Liver (tissue), 9 donors: Measurements from ENCODE around the gene NIT1. TPM values are rescaled to one million over a fixed set of nuclear protein-coding genes. Genes with fewer than 3 reads are reported as not detected.
A peak's percentile ranks its signal among the peaks of the same experiment; 100 is the strongest.

Experiments
- DNase-seq: peaks from one replicate; pipeline ENCODE4 v3.0.0-alpha.2; 2017; ENCODE audit warnings: low spot score
- H3K27ac ChIP-seq, 2 donors: one replicate each; pipeline ENCODE4 v1.7.0; 2013; ENCODE audit warnings: inconsistent platforms in 2 of 2, low read length in 2 of 2, control low read depth in 1 of 2, low read depth in 1 of 2, mild to moderate bottlenecking in 1 of 2
- H3K27me3 ChIP-seq, 4 donors: one replicate each; pipeline versions ENCODE4 v1.6.1 to v1.7.0; 2013; ENCODE audit warnings: low read length in 3 of 4, inconsistent platforms in 1 of 4, mild to moderate bottlenecking in 1 of 4, moderate library complexity in 1 of 4; ENCODE audit not compliant: control insufficient read depth in 4 of 4, insufficient read depth in 4 of 4
- H3K36me3 ChIP-seq, 4 donors: one replicate each; pipeline versions ENCODE4 v1.6.1 to v1.7.0; 2013; ENCODE audit warnings: low read length in 3 of 4, mild to moderate bottlenecking in 3 of 4, low read depth in 1 of 4, moderate library complexity in 1 of 4; ENCODE audit not compliant: control insufficient read depth in 4 of 4, insufficient read depth in 3 of 4
- H3K4me1 ChIP-seq, 4 donors: one replicate each; pipeline versions ENCODE4 v1.6.1 to v1.7.0; 2013; ENCODE audit warnings: low read length in 3 of 4, mild to moderate bottlenecking in 3 of 4, moderate library complexity in 1 of 4; ENCODE audit not compliant: control insufficient read depth in 4 of 4, insufficient read depth in 4 of 4
- H3K4me3 ChIP-seq, 3 donors: one replicate each; pipeline versions ENCODE4 v1.6.1 to v1.7.0; 2013; ENCODE audit warnings: low read length in 3 of 3, control low read depth in 1 of 3, low read depth in 1 of 3, mild to moderate bottlenecking in 1 of 3
- H3K9ac ChIP-seq, 2 donors: one replicate each; pipeline ENCODE4 v1.7.0; 2013; ENCODE audit warnings: low read length in 2 of 2, mild to moderate bottlenecking in 2 of 2, moderate library complexity in 2 of 2, control low read depth in 1 of 2, low read depth in 1 of 2
- H3K9me3 ChIP-seq, 4 donors: one replicate each; pipeline versions ENCODE4 v1.6.1 to v1.7.0; 2013; ENCODE audit warnings: low read length in 3 of 4; ENCODE audit not compliant: control insufficient read depth in 4 of 4
- ATF3 ChIP-seq: IDR thresholded peaks from 2 replicates; pipeline ENCODE4 v1.6.1; 2016; ENCODE audit warnings: antibody characterized with exemption
- CTCF ChIP-seq: fragments of 150-350 bp; IDR thresholded peaks from 2 replicates; pipeline ENCODE4 v1.5.1; 2017; ENCODE audit warnings: improper control_type of control experiment, low read depth, low read length; ENCODE audit not compliant: missing input control
- EGR1 ChIP-seq, 2 donors: IDR thresholded peaks; 2 replicates each; pipeline ENCODE4 v1.6.1; 2016 to 2018; ENCODE audit warnings: antibody characterized with exemption in 2 of 2, low read depth in 2 of 2
- FOXA1 ChIP-seq: IDR thresholded peaks from 2 replicates; pipeline ENCODE4 v1.6.1; 2016; ENCODE audit warnings: antibody characterized with exemption
- FOXA2 ChIP-seq: IDR thresholded peaks from 2 replicates; pipeline ENCODE4 v1.6.1; 2016; ENCODE audit warnings: antibody characterized with exemption
- GABPA ChIP-seq, 2 donors: IDR thresholded peaks in 1 of 2; conservative IDR thresholded peaks in 1 of 2; 2 replicates each; pipeline ENCODE4 v1.6.1; 2016; ENCODE audit warnings: antibody characterized with exemption in 2 of 2, mild to moderate bottlenecking in 1 of 2, moderate library complexity in 1 of 2
- HNF4A ChIP-seq, 2 donors: conservative IDR thresholded peaks; 2 replicates each; pipeline ENCODE4 v1.6.1; 2016; ENCODE audit warnings: antibody characterized with exemption in 2 of 2, mild to moderate bottlenecking in 2 of 2
- HNF4G ChIP-seq: IDR thresholded peaks from 2 replicates; pipeline ENCODE4 v1.6.1; 2016; ENCODE audit warnings: antibody characterized with exemption
- JUND ChIP-seq, 2 donors: IDR thresholded peaks; 2 replicates each; pipeline ENCODE4 v1.6.1; 2016; ENCODE audit warnings: antibody characterized with exemption in 2 of 2
- MAX ChIP-seq: IDR thresholded peaks from 2 replicates; pipeline ENCODE4 v1.6.1; 2016; ENCODE audit warnings: antibody characterized with exemption
- NR2F2 ChIP-seq: IDR thresholded peaks from 2 replicates; pipeline ENCODE4 v1.6.1; 2016; ENCODE audit warnings: antibody characterized with exemption
- RAD21 ChIP-seq, 2 donors: IDR thresholded peaks; 2 replicates each; pipeline ENCODE4 v1.6.1; 2016; ENCODE audit warnings: antibody characterized with exemption in 2 of 2, mild to moderate bottlenecking in 2 of 2
- REST ChIP-seq: IDR thresholded peaks from 2 replicates; pipeline ENCODE4 v1.6.1; 2016; ENCODE audit warnings: antibody characterized with exemption, mild to moderate bottlenecking
- RXRA ChIP-seq, 2 donors: IDR thresholded peaks; 2 replicates each; pipeline ENCODE4 v1.6.1; 2017 to 2018; ENCODE audit warnings: antibody characterized with exemption in 2 of 2, mild to moderate bottlenecking in 1 of 2
- SP1 ChIP-seq: IDR thresholded peaks from 2 replicates; pipeline ENCODE4 v1.6.1; 2018; ENCODE audit warnings: antibody characterized with exemption, mild to moderate bottlenecking
- TAF1 ChIP-seq: conservative IDR thresholded peaks from 2 replicates; pipeline ENCODE4 v1.6.1; 2016; ENCODE audit warnings: antibody characterized with exemption, mild to moderate bottlenecking
- ZBTB33 ChIP-seq: IDR thresholded peaks from 2 replicates; pipeline ENCODE4 v1.6.1; 2016; ENCODE audit warnings: antibody characterized with exemption
- WGBS: extraction: QIAGEN DNeasy Blood & Tissue Kit; methylation state at CpG from one replicate; pipeline ENCODE4 v1.1.7; 2013; 5-methylcytosine and 5-hydroxymethylcytosine counted together
- polyA plus RNA-seq, 2 donors: library from polyadenylated mRNA; stranded (reverse) in 1 of 2; unstranded in 1 of 2; fragments of 200-250 nt in 1 of 2; fragments of >200 nt in 1 of 2; fragmentation: Nextera tagmentation in 1 of 2; extraction: Ambion mirVana in 1 of 2; gene quantifications; one replicate each; pipeline versions ENCODE4 v1.2.1 to v1.2.3, GENCODE V29; 2013 to 2015
- total RNA-seq, 2 donors: library from RNA; depleted of rRNA; stranded (reverse); fragments of >200 nt; gene quantifications; one replicate each; pipeline ENCODE4 v1.2.3, GENCODE V29; 2014
- donor health status: healthy.
- donor health status: healthy.
- donor health status: healthy.
- donor health status: healthy.
- donor health status: healthy.

NIT1 gene
- total and polyA plus RNA-seq, 4 donors, result 17.8 to 45.8 (median 39.3) TPM

- DNase-seq, result no peak
- 84% methylated on average over 1 of the region's 1 CpG for WGBS
- H3K27ac ChIP-seq, result no peak overlapping the region
- H3K4me3 ChIP-seq, result no peak overlapping the region
- no peaks in the 10 kb centered on the region for H3K36me3 ChIP-seq
- H3K9me3 ChIP-seq, result no peaks in the 10 kb centered on the region
- peaks cover 0 to 9% (median 3%) of the 10 kb centered on the region in 4 donors for H3K4me1 ChIP-seq
- TF ChIP-seq TAF1 (no peak), RAD21 (IDR thresholded peaks at IDR 0.05) (no peak), GABPA (IDR thresholded peaks at IDR 0.05 in 1 of 2, conservative IDR thresholded peaks at IDR 0.05 in 1 of 2) (no peak), HNF4A (conservative IDR thresholded peaks at IDR 0.05) (no peak), NR2F2 (no peak)
- no peaks in the 10 kb centered on the region for H3K27me3 ChIP-seq
- no peak overlapping the region for H3K9ac ChIP-seq
Measured at GRCh38 chr1:161138431-161138830, 20.5 kb downstream of the NIT1 start.

- TF ChIP-seq SP1 (no peak), CTCF (peak; percentile 51), HNF4A (conservative IDR thresholded peaks at IDR 0.05) (no peak), RAD21 (IDR thresholded peaks at IDR 0.05) (peak; percentile 78 to 79)
- no peak overlapping the region for H3K27ac ChIP-seq
- DNase-seq, result peak; percentile 61
- WGBS, result 20% methylated on average over 1 of the region's 1 CpG
- no peaks in the 10 kb centered on the region for H3K36me3 ChIP-seq
- H3K27me3 ChIP-seq, result no peaks in the 10 kb centered on the region
- H3K9ac ChIP-seq, result no peak overlapping the region
- no peak overlapping the region for H3K4me3 ChIP-seq
- H3K4me1 ChIP-seq, result peaks cover 0 to 3% (median 0%) of the 10 kb centered on the region in 4 donors
- H3K9me3 ChIP-seq, result no peaks in the 10 kb centered on the region
Measured at GRCh38 chr1:161139766-161140165, 21.9 kb downstream of the NIT1 start.

GRCh38 chr1:161140755-161141400 is 23.0 kb downstream of the NIT1 start:
- no peak overlapping the region for H3K27ac ChIP-seq
- H3K4me3 ChIP-seq, result no peak overlapping the region
- no peak for DNase-seq
- no peaks in the 10 kb centered on the region for H3K9me3 ChIP-seq
- H3K27me3 ChIP-seq, result no peaks in the 10 kb centered on the region
- peaks cover 0 to 3% (median 0%) of the 10 kb centered on the region in 4 donors for H3K4me1 ChIP-seq
- H3K36me3 ChIP-seq, result no peaks in the 10 kb centered on the region
- H3K9ac ChIP-seq, result no peak overlapping the region
- 94% methylated on average over 29 of the region's 29 CpGs for WGBS
- TF ChIP-seq ATF3, result no peak
- TF ChIP-seq MAX, result no peak
- no peak for TF ChIP-seq GABPA (IDR thresholded peaks at IDR 0.05 in 1 of 2, conservative IDR thresholded peaks at IDR 0.05 in 1 of 2)
- no peak for TF ChIP-seq JUND (IDR thresholded peaks at IDR 0.05)
- no peak for TF ChIP-seq NR2F2
- TF ChIP-seq REST, result no peak
- no peak for TF ChIP-seq RXRA (IDR thresholded peaks at IDR 0.05)
- TF ChIP-seq HNF4G, result no peak
- TF ChIP-seq TAF1, result no peak
- TF ChIP-seq ZBTB33, result no peak
- TF ChIP-seq FOXA1, result no peak
- no peak for TF ChIP-seq CTCF
- TF ChIP-seq RAD21 (IDR thresholded peaks at IDR 0.05), result no peak
- TF ChIP-seq SP1, result no peak
- TF ChIP-seq FOXA2, result no peak
- TF ChIP-seq HNF4A (conservative IDR thresholded peaks at IDR 0.05), result no peak
- no peak for TF ChIP-seq EGR1 (IDR thresholded peaks at IDR 0.05; ENCODE audit: low read depth in 2 of 2)
